Tibial nerve (tissue), 3 donors: ENCODE results near the gene MITF.

ENCODE experiments used
- POLR2A ChIP-seq, 2 donors: fragments of 450-650 bp; IDR thresholded peaks; one replicate each; pipeline ENCODE4 v1.6.1; 2017; ENCODE audit warnings: antibody characterized with exemption in 2 of 2, mild to moderate bottlenecking in 2 of 2, moderate library complexity in 2 of 2
- TF ChIP-seq, protein P1 (sequence below), 5 experiments: fragments of 200-600 bp in 3 of 5; fragments of 450-650 bp in 2 of 5; sonication (generic) in 3 of 5; IDR thresholded peaks; one replicate each; pipeline ENCODE4 v1.5.1; 2016 to 2019; ENCODE audit warnings: antibody characterized with exemption in 5 of 5, mild to moderate bottlenecking in 3 of 5, moderate library complexity in 2 of 5

DNA sequence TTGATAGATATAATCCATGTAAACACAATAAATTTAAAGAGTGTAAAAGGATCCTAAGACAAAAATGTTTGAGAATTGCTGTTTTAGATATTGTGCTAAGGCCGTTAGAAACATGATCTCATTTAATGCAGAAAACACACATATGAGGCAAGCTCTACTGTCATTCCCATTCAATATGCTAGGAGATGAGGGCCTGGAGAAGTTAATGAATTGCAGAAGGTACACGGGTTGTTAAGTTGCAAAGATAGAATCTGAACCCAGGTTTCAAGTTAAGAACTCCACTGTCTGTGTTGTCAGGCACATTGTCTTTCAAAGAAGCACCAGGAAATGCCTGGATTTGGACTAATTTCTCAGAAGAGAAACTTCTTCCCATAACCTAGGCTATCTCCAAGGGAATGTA, 195.1 kb downstream of the MITF start:
- TF ChIP-seq, protein P1, sequence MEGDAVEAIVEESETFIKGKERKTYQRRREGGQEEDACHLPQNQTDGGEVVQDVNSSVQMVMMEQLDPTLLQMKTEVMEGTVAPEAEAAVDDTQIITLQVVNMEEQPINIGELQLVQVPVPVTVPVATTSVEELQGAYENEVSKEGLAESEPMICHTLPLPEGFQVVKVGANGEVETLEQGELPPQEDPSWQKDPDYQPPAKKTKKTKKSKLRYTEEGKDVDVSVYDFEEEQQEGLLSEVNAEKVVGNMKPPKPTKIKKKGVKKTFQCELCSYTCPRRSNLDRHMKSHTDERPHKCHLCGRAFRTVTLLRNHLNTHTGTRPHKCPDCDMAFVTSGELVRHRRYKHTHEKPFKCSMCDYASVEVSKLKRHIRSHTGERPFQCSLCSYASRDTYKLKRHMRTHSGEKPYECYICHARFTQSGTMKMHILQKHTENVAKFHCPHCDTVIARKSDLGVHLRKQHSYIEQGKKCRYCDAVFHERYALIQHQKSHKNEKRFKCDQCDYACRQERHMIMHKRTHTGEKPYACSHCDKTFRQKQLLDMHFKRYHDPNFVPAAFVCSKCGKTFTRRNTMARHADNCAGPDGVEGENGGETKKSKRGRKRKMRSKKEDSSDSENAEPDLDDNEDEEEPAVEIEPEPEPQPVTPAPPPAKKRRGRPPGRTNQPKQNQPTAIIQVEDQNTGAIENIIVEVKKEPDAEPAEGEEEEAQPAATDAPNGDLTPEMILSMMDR (IDR thresholded peaks at IDR 0.05): no peak
- TF ChIP-seq POLR2A (IDR thresholded peaks at IDR 0.05): no peak
